GM23248 (cell line): Measurements from ENCODE around the gene ABHD16A.

Experiments used
- EZH2 ChIP-seq: fragments of 200-600 bp; sonication (generic); IDR thresholded peaks from 2 replicates; pipeline ENCODE4 v1.6.1; 2018; ENCODE audit warnings: antibody characterized with exemption, mild to moderate bottlenecking; ENCODE audit not compliant: insufficient read depth, poor library complexity, severe bottlenecking
- EZH2phosphoT487 ChIP-seq: fragments of 200-600 bp; sonication (generic); IDR thresholded peaks from 2 replicates; pipeline ENCODE4 v1.6.1; 2018; ENCODE audit warnings: antibody characterized with exemption, moderate library complexity, mild to moderate bottlenecking, low read depth; ENCODE audit not compliant: insufficient read depth

- TF ChIP-seq EZH2, result no peak
- no peak for TF ChIP-seq EZH2phosphoT487
These were observed 1.3 kb downstream of the ABHD16A start for GRCh38 chr6:31701666-31702404.
